Transverse colon (tissue), 3 donors: Measurements from ENCODE around the gene MCM3.

Source experiments
- CTCF ChIP-seq, 5 experiments: fragments of 200-600 bp in 3 of 5; fragments of 450-650 bp in 2 of 5; sonication (generic) in 3 of 5; IDR thresholded peaks; 1 replicate in 2 of 5; 2 replicates in 3 of 5; pipeline ENCODE4 v1.5.1; 2016 to 2017; ENCODE audit warnings: antibody characterized with exemption in 5 of 5, inconsistent platforms in 3 of 5, mild to moderate bottlenecking in 2 of 5, moderate library complexity in 1 of 5
- EP300 ChIP-seq: sonication (generic); formaldehyde crosslinking; IDR thresholded peaks from one replicate; pipeline ENCODE4 v1.6.1; 2017; ENCODE audit warnings: antibody characterized with exemption, low read depth
- POLR2A ChIP-seq: fragments of 450-650 bp; IDR thresholded peaks from one replicate; pipeline ENCODE4 v1.6.1; 2016; ENCODE audit warnings: antibody characterized with exemption, mild to moderate bottlenecking, moderate library complexity

GRCh38 chr6:52300489-52300931 lies 16.0 kb upstream of the MCM3 start:
- TF ChIP-seq POLR2A (no peak), CTCF (IDR thresholded peaks at IDR 0.05) (no peak), EP300 (no peak)
